Prostate gland (tissue), 2 donors: ENCODE measurements around the gene TM9SF2.

Experiments used
- POLR2A ChIP-seq: fragments of 450-650 bp; IDR thresholded peaks from one replicate; pipeline ENCODE4 v1.6.1; 2016; ENCODE audit warnings: antibody characterized with exemption, mild to moderate bottlenecking
- POLR2AphosphoS5 ChIP-seq: sonication (generic); formaldehyde crosslinking; IDR thresholded peaks from one replicate; pipeline ENCODE4 v1.6.1; 2017; ENCODE audit warnings: antibody characterized with exemption
- TF ChIP-seq, protein P1 (sequence below), 4 experiments: fragments of 200-600 bp in 2 of 4; fragments of 450-650 bp in 2 of 4; sonication (generic) in 2 of 4; IDR thresholded peaks; 1 replicate in 3 of 4; 2 replicates in 1 of 4; pipeline ENCODE4 v1.5.1; 2016 to 2019; ENCODE audit warnings: antibody characterized with exemption in 4 of 4, mild to moderate bottlenecking in 2 of 4, moderate library complexity in 2 of 4

DNA sequence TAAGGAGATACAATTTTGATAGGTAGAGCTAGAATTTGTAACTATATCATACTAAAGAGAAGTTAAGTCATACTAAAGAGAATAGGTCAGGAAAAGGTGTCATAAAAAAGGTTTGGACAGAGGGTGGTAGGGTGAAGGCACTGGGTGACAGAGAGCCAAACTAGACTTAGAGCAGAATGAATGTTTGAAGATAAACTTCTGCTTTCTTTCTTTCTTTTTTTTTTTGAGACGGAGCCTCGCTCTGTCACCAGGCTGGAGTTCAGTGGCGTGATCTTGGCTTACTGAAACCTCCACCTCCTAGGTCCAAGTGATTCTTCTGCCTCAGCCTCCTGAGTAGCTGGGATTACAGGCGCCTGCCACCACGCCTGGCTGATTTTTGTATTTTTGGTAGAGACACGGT lies 44.1 kb downstream of the TM9SF2 start:
- TF ChIP-seq, protein P1, sequence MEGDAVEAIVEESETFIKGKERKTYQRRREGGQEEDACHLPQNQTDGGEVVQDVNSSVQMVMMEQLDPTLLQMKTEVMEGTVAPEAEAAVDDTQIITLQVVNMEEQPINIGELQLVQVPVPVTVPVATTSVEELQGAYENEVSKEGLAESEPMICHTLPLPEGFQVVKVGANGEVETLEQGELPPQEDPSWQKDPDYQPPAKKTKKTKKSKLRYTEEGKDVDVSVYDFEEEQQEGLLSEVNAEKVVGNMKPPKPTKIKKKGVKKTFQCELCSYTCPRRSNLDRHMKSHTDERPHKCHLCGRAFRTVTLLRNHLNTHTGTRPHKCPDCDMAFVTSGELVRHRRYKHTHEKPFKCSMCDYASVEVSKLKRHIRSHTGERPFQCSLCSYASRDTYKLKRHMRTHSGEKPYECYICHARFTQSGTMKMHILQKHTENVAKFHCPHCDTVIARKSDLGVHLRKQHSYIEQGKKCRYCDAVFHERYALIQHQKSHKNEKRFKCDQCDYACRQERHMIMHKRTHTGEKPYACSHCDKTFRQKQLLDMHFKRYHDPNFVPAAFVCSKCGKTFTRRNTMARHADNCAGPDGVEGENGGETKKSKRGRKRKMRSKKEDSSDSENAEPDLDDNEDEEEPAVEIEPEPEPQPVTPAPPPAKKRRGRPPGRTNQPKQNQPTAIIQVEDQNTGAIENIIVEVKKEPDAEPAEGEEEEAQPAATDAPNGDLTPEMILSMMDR (IDR thresholded peaks at IDR 0.05), result no peak
- TF ChIP-seq POLR2AphosphoS5, result no peak
- TF ChIP-seq POLR2A, result no peak
